SHP77 treated with DMSO at 0.1 percent for 48 hours (cell line): Measurements from ENCODE around the gene FLACC1.
"Not testable (repeated sequence)": the region's sequence is repeated elsewhere in the genome, so short reads cannot be mapped to it uniquely, and the experiment has no call there.

ENCODE experiments used
- DNase-seq: peaks from one replicate; lab custom pipeline; 2025; lab: John Stamatoyannopoulos, UW

The FLACC1 gene

DNA sequence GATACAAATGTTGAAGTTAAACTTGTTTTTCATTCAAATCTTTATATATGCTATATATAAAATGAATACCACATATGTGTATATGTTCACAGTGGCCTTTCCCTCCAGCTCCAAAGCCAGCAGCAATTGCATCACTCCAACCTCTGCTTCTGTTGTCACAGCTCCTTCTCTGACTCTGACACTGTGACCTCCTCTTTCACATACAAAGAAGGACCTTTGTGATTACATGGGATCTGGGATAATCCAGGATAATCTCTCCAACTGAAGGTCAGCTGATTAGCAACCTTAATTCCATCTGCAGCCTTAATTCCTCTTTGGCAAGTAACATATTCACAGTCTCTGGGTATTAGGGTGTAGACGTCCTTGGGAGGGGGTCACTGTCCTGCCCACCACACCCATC is 8.4 kb downstream of the FLACC1 start:
- DNase-seq, result no peak

DNA sequence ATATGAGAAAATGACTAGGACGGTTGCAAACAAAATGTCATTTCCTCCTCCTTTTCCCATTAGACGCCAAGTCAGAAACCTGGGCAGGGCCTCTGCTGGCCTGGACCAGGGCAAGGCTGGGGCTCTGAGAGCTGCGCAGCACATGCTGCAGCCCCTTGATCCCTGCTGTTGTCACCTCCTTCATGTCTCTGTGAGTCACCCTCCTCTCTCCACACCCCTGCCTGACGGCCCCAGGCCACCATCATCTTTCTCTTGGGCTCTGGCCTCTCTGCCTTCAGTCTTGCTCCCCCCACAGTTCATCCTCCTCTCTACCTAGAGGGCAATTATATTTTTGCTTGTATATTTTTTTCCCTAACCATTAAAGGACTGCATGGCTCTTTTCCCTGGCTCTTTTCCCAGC is 10.0 kb downstream of the FLACC1 start:
- no peak for DNase-seq

DNA sequence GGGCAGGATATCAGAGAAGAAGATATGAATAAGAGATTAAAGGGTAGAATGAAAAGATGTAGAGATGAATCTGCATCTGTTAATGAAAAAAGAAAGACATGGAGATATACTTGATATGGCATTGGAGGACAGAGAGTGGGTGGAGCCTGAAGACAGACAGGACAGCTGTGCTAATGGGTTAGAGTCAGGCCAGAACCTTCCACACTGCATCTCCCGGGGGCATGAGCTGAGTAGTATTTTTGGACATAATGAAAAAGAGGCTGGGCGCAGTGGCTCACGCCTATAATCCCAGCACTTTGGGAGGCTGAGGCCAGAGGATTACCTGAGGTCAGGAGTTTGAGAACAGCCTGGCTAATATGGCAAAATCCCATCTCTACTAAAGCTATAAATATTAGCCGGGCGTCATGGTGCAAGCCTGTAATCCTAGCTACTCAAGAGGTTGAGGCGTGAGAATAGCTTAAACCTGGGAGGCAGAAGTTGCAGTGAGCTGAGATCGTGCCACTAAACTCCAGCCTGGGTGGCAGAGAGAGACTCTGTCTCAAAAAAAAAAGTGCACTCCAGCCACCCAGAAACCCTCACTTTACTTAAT is 11.4 kb downstream of the FLACC1 start:
- DNase-seq, result no peak

DNA sequence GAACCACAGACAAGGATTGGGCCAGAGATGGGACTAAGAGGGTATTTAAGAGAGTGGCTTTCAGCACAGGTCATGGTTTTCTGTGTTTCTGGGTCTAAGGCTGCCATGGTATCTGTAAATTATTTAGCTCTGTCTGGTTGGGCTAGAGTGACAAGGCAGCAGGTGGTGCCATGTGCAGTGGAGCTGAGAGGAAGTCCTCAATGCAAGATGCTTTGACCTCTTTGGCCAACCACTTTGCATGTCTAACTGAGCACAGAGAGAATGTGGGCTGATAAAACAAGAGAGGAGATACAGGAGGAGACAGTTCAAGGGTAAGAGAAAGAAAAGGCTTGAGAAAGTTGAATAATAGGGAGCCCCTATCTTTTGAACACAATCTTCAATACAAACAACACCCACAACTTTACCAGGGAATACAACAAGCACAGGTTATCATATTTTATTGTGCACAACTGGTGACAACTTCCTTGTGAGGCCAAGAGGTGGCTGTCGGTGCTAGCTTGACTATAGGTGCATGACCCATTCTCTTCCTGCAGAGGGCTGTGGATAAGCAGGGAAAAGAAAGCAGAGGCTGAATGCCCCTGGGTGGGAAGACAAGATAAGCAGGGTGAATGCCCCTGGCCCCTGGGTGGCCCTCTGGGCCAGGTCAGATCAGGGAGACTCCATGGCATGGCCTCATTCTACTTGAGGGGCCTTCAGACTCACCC is 12.3 kb downstream of the FLACC1 start:
- no peak for DNase-seq

DNA sequence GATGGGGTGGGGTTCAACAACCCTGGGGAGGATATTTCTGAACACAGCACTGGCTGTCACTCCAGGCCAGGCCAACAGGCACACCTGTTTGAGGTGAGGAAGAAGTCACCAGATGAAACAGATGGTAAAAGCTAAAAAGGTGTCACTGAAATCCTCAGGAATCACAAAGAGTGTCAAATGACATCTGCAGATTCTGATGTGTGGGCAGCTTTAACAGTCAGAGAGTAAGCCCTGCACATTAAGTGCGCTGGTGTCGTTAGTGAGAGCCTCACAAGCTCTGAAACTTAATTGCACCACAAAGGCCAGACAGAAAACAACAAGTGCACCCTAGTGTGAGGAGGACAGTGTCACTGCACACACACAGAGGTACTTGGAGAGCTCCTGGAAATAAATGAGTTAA is 13.6 kb downstream of the FLACC1 start:
- no peak for DNase-seq

DNA sequence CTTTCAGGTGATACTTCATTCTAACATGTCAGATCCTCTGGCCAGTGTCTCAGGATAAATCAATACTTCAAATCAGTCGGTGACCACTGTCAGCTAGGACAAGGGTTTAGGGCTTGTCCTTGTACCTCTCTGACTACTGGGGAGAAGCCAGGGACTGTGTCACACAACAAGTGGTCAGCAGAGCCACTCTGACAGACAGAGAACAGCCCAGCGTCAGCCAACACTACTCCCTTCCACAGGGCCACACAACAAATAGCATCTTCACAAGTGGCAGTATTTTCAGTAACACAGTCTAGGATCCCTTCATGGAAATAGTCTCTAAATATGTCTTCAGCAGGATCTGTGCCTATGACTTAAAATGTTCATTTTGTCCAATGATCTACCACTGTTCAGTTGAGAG is 14.2 kb downstream of the FLACC1 start:
- no peak for DNase-seq

DNA sequence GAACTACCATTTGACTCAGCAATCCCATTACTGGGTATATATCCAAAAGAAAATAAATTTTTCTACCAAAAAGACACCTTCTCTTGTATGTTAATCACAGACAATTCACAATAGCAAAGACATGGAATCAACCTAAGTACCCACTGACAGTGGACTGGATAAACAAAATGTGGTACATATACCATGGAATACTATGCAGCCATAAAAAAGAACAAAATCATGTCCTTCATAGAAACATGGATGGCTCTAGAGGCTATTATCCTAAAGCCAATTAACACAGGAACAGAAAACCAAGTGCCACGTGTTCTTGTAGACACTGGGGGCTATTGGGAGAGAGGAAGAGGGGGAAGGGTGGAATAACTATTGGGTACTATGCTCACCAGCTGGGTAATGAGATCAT is 27.7 kb downstream of the FLACC1 start:
- DNase-seq, result no peak

DNA sequence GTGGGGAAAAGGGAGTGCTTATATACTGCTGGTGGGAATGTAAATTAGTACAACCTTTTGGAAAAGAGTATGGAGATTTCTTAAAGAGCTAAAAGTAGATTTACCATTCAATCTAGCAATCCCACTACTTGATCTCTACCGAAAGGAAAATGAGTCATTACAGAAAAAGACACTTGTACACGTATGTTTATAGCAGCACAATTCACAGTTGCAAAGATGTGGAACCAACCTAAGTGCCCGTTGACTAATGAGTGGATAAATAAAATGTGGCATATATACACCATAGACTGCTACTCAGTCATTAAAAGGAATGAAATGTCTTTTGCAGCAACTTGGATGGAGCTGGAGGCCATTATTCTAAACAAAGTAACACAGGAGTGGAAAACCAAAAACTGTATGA is 29.5 kb downstream of the FLACC1 start:
- DNase-seq, result no peak

DNA sequence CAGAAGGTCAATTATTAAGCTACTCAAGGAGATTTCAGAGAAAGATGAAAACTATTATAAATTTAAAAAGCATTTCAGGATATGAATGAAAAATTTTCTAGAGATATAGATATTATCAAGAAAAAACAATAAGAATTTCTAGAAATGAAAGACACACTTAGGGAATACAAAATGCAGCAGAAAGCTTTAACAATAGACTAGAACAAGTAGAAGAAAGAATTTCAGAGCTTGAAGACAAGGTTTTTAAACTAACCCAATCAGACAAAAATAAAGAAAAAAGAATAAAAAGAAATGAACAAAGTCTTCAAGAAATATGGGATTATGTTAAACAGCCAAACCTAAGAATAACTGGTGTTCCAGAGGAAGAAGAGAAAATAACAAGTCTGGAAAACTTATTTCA is 34.4 kb downstream of the FLACC1 start:
- DNase-seq, result no peak

DNA sequence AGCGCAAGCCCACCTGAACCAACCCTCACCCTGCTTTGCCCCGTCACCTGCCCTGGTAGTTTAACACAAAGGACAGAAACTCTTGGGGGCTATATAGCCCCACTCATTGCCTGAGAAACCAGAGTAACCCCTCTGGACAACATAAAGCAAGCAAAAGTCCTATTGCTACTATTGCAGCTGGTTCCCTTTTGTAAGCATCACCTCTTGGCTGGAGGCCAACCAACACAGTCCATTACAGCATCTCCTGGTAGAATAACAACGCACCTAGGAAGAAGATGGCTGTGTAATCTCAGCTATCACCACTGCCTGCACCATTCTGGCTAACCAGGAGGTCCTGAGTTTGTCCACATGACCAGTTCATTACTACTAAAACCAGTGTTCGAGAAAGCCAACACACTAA is 36.4 kb downstream of the FLACC1 start:
- DNase-seq, result peak; percentile 65

DNA sequence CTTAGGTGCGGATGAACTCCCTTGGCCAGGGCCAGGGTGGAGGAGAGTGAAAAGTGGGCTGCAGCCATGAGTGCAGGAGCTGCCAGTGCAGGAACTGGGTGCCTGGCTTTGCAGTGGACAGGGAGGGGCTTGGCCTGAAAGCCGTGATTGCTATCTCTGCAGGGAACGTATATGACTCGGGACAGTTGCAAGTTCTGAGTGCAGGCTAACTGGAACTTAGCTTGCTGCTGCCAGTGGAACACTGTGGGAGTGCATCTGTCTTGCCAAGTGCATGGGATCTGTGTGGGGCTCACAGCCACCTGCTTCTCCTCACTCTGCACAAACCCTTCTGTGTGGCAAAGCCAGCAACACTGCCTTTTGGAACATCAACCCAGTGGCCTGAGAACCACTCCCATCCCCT is 36.9 kb downstream of the FLACC1 start:
- DNase-seq, result no peak

DNA sequence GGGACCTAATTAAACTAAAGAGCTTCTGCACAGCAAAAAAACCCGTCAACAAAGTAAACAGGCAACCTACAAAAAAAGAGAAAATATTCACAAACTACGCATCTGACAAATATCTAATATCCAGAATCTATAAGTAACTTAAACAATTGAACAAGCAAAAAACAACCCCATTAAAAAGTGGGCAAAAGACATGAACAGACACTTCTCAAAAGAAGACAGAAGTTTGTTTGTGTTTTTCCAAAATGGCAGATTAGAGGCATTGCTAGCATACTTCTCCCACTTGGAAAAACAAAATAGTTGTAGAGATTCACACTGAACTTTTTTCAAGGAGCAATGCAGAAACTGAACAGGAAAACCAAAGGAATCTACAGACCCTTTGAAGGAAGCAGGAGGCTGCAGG is 37.6 kb downstream of the FLACC1 start:
- no peak for DNase-seq

DNA sequence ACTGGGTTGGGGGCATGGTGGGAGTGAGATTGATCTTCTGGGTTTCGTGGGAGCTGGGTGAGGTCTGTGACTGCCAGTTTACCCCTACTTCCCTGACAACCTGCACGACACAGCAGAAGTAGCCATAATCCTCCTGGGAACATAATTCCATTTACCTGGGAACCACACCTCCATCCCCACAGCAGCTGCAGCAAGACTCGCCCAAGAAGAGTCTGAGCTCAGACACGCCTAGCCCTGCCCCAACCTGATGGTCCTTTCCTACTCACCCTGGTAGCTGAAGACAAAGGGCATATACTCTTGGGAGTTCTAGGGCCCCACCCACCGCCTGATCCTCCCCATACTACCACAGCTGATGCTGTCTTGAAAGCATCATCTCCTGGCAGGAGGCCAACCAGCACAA is 43.8 kb downstream of the FLACC1 start:
- DNase-seq, result no peak

DNA sequence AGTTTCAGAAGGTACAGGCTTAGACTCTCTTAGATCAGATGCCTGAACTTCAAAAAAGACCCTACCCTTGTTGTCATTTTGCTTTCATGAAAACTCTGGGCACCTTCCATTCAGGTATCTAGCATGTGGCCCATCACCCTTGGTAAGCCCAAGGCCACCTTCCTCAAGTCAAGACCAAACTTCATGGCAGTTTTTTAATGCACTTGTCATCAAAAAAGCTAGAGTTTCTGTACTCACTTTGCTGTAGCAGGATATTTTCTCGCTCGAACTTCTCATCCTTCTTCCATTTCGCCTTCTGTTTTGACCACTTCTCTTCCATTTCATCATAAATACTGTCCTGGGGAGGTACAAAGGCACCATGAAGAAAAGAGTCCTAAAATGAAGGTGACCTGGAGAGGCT is 48.2 kb downstream of the FLACC1 start:
- no peak for DNase-seq

DNA sequence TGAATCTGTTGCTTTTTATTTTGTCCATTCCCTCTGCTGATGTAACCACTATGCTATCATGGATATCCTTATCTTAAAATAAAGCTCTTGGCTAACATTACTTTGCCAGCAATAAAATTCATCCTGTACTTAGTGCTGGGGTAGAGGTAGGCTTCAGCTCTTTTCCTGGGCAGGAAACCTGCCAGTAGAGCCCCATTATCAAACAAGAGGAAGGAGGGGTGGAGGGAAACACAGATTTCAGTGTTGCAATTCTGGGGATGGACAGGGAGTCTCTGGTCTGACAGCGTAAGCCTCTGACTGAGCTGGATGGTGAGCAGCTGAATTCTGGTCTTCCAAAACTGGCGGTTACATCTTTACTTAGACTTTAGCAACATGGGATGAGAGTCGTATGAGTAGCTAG is 49.3 kb downstream of the FLACC1 start:
- DNase-seq, result no peak

DNA sequence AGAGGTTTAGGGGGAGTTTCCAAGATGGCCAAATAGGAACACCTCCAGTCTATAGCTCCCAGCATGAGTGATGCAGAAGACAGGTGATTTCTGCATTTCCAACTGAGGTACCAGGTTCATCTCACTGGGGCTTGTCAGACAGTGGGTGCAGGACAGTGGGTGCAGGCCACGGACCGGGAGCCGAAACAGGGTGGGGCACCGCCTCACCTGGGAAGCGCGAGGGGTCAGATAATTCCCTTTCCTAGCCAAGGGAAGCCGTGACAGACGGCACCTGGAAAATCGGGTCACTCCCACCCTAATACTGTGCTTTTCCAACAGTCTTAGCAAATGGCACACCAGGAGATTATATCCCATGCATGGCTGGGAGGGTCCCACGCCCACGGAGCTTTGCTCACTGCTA is 57.2 kb downstream of the FLACC1 start:
- DNase-seq, result not testable (repeated sequence)

DNA sequence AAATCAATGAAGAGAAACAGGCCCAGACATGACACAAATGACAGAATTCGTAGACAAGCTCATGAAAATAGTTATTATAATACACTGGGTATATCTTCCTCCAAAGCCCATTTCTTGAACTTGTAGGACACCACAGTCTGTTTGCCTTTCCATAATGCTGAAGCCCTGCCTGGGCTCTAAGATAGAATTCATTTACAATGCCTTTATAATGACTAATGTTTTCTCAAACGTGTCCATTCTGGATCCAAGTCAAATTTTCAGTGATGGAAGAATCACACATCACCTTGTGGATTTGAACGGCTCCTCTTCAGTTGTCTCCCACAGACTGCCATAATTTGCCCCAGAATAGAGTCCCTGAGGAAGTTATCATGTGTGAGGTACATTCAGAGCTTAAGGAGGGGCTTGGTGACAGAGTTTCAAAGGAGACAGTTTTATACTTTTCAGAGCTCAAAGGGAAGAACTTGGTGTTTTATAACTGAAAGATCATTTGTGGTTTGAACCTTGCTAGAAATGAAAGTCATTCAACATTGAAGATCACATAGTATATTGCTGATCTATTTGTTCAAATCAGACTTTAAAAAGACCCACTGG is 58.6 kb downstream of the FLACC1 start:
- DNase-seq, result no peak

DNA sequence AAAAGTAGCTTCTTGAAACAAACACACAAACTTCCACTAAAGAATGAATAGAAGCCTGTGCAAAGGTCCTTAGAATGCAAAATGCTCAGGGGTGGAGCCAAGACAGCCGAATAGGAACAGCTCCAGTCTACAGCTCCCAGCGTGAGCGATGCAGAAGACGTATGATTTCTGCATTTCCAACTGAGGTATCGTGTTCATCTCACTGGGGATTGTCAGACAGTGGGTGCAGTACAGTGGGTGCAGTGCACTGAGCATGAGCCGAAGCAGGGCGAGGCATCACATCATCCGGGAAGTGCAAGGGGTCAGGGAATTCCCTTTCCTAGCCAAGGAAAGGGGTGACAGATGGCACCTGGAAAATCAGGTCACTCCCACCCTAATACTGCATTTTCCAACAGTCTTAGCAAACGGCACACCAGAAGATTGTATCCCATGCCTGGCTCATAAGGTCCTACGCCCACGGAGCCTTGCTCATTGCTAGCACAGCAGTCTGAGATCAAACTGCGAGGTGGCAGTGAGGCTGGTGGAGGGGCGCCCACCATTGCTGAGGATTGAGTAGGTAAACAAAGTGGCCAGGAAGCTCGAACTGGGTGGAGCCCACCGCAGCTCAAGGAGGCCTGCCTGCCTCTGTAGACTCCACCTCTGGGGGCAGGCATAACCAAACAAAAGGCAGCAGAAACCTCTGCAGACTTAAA is 66.5 kb downstream of the FLACC1 start:
- not testable (repeated sequence) for DNase-seq

DNA sequence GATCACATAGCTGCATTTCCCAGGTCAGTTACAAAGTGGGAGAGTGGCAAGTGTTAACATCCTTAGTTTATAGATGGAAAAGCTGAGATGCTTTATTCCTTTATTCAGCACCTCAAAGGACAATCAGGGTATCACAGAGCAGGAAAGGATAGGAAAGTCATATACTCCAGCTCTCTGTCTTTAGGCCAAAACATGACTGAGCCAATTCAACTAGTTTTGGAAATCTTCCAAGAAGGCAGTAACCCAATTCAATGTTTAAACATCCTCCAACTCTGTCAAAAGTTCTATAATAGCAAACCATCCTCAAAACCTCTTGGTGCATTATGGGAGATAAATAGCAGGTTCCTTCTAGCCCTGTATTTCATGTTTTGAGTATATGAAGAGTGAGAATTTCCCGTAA is 71.6 kb downstream of the FLACC1 start:
- DNase-seq, result no peak

DNA sequence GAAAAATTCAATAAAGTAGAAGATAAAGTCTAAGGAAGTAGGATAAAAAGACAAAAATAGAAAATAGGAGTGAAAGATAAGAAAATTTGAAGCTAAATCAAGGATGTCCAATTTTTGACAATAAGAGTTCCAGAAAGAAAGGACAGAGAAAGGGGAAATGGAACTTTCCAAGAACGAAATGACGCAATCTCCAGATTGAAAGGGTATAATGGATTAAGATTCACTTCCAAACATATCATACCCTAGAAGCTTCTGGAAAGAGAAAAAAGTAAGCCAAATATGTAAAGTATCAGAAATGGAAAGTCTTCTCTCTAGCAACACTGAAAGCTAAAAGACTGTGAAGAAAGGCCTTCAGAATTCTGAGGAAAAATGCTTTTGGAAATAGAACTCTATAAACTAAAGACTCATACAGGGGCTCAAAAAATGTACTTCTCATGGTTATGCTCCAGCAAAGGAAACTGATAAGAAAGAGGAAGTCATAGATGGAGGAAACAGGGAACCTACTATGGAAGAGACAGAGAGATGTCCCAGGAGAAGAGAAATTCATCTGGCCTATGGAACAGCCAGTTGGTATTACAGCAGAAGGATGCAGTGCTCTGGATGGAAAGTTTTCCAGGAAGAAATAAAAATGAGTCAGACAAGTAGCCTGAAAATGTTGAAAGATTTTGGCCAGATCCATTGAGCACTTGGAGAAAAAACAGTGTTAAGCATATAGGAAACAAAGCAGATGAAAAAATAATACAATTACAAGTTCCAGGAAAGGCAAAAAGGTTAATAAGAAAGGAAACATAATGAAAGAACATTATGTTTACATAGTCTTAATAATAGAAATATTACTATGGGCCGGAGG is 76.7 kb downstream of the FLACC1 start:
- no peak for DNase-seq

DNA sequence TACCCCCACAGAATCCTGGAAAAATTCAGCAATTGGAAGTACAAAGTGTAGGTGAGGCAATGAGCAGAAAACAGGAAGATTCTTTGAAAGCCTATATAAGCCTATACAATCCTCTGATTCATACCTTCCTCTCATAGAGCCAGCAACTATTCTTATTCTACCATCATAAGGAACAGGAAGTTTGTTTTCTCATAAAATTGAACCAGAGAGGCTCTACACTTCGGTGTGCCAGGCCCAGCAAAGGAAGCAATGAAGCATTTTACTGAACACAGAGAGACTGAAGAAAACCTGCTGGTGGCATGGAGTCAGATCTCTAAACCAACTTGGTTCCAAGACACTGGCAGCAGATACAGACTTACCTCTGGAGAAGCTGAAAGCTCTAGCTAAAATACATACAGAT is 78.1 kb downstream of the FLACC1 start:
- DNase-seq, result no peak

DNA sequence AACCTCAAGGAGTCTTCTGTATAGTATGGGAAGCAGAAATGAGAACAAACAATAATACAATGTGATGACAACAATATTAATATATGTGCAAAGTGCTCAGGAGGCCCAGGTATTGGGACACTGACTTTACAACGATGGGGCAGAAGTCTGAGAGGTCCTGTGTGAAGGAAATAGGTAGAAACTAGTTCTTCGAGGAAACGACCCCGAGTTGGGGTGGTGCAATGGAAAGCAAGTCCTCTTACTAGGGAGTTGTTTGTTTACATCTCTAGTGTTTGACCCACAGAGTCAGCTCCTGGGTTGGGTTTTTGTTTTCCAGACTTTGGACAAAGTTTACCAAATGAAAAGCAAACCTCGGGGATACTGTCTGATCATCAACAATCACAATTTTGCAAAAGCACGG is 80.6 kb downstream of the FLACC1 start:
- no peak for DNase-seq
